Mammary epithelial cell (primary cell): ENCODE data around the gene RPGRIP1L.

ENCODE experiments used
- EZH2 ChIP-seq: IDR thresholded peaks from 2 replicates; pipeline ENCODE4 v1.6.1; 2012; ENCODE audit warnings: low read length, inconsistent platforms, borderline replicate concordance
- TF ChIP-seq, protein P1 (sequence below), 2 donors: IDR thresholded peaks in 1 of 2; conservative IDR thresholded peaks in 1 of 2; 2 replicates each; pipeline ENCODE4 v1.5.1; 2011 to 2012; ENCODE audit warnings: inconsistent platforms in 2 of 2, low read length in 2 of 2, mild to moderate bottlenecking in 2 of 2, control low read depth in 1 of 2, low read depth in 1 of 2; ENCODE audit not compliant: insufficient read depth in 1 of 2; ENCODE audit errors: extremely low read depth in 1 of 2

DNA sequence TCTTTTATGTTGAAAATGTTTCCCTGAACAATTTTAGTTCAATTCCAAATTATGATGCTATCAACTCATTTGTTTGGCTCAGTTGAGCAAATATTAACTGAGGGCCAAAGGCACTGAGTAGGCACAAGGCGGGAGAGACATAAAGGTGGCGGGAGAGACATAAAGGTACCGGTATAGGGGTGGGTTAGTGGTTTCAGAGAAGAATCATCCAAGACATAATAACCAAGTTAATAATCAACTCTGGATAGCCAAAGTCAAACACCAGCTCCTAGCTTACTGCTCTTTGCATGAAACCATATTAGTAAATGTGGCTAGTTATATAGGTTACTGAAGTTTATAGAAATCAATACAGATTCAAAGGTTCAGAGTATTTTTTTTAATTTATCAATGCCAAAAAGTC, 91.7 kb downstream of the RPGRIP1L start:
- TF ChIP-seq, protein P1, sequence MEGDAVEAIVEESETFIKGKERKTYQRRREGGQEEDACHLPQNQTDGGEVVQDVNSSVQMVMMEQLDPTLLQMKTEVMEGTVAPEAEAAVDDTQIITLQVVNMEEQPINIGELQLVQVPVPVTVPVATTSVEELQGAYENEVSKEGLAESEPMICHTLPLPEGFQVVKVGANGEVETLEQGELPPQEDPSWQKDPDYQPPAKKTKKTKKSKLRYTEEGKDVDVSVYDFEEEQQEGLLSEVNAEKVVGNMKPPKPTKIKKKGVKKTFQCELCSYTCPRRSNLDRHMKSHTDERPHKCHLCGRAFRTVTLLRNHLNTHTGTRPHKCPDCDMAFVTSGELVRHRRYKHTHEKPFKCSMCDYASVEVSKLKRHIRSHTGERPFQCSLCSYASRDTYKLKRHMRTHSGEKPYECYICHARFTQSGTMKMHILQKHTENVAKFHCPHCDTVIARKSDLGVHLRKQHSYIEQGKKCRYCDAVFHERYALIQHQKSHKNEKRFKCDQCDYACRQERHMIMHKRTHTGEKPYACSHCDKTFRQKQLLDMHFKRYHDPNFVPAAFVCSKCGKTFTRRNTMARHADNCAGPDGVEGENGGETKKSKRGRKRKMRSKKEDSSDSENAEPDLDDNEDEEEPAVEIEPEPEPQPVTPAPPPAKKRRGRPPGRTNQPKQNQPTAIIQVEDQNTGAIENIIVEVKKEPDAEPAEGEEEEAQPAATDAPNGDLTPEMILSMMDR (conservative IDR thresholded peaks at IDR 0.05 in 1 of 2, IDR thresholded peaks at IDR 0.05 in 1 of 2; ENCODE audit: extremely low read depth in 1 of 2, insufficient read depth in 1 of 2, low read depth in 1 of 2, low read length in 2 of 2), result no peak
- no peak for TF ChIP-seq EZH2
